A549 (cell line): ENCODE measurements around the gene CEND1. TPM values are rescaled to one million over a fixed set of nuclear protein-coding genes. Genes with fewer than 3 reads are reported as not detected.
A peak's percentile ranks its signal among the peaks of the same experiment; 100 is the strongest.

Source experiments
- ATAC-seq, 2 experiments: fragments of 200-7000 bp in 1 of 2; fragments of >200 bp in 1 of 2; cut with Nextera tagmentation in 1 of 2; cut with Tn5 transposase in 1 of 2; 3 replicates each; pipeline versions ENCODE4 v1.8.0 to v1.9.1; 2018 to 2020; ENCODE audit warnings: mild to moderate bottlenecking in 1 of 2, moderate library complexity in 1 of 2
- CTCF ChIA-PET: fragments of 300-600 bp; sonication (Branson Sonifier 250); formaldehyde crosslinking; extraction: SDS; loops from one replicate; lab custom pipeline; 2021; ENCODE audit warnings: antibody characterized with exemption, inconsistent platforms; lab: Yijun Ruan, JAX
- POLR2A ChIA-PET: fragments of 350-600 bp; formaldehyde crosslinking; extraction: SDS; loops from one replicate; lab custom pipeline; 2021; ENCODE audit warnings: antibody characterized with exemption, inconsistent platforms; lab: Yijun Ruan, JAX
- DNase-seq, 2 experiments: peaks; one replicate each; pipeline versions ENCODE4 v3.0.0 to v3.0.0-alpha.2; 2011 to 2016; ENCODE audit warnings: low read depth in 1 of 2, low spot score in 1 of 2
- FAIRE-seq: peaks from 2 replicates; lab custom pipeline; 2011; peaks lifted over from hg19 to GRCh38; lab: Jason Lieb, UNC
- H3K27ac ChIP-seq, 2 experiments: fragments of >200 bp; sonication (Bioruptor Twin); formaldehyde crosslinking; 3 replicates each; pipeline ENCODE4 v1.5.1; 2016 to 2017
- H3K4me1 ChIP-seq: fragments of >200 bp; sonication (Bioruptor Twin); formaldehyde crosslinking; 3 replicates; pipeline ENCODE4 v1.6.1; 2016
- H3K4me2 ChIP-seq: fragments of >200 bp; sonication (Bioruptor Twin); formaldehyde crosslinking; 3 replicates; pipeline ENCODE4 v1.6.1; 2016
- H3K4me3 ChIP-seq: fragments of >200 bp; sonication (Bioruptor Twin); formaldehyde crosslinking; 3 replicates; pipeline ENCODE4 v1.5.1; 2016
- H3K9me3 ChIP-seq: fragments of >200 bp; sonication (Bioruptor Twin); formaldehyde crosslinking; 3 replicates; pipeline ENCODE4 v1.6.1; 2016
- CBX8 ChIP-seq: fragments of 200-600 bp; sonication (generic); IDR thresholded peaks from 2 replicates; pipeline ENCODE4 v1.6.1; 2016
- CEBPB ChIP-seq, 2 experiments: fragments of >200 bp in 1 of 2; sonication (Bioruptor Twin) in 1 of 2; formaldehyde crosslinking in 1 of 2; IDR thresholded peaks; 2 replicates each; pipeline ENCODE4 v1.6.1; 2012 to 2016
- CHD2 ChIP-seq: fragments of 150-350 bp; IDR thresholded peaks from 2 replicates; pipeline ENCODE4 v1.6.1; 2014; ENCODE audit warnings: low read length; ENCODE audit not compliant: partially characterized antibody
- FOSB ChIP-seq: fragments of 250-450 bp; sonication (Bioruptor Pico); IDR thresholded peaks from 2 replicates; pipeline ENCODE4 v1.5.0; 2020; ENCODE audit warnings: mild to moderate bottlenecking, moderate library complexity
- FOSL2 ChIP-seq, 2 experiments: fragments of 450-650 bp in 1 of 2; fragments of >200 bp in 1 of 2; sonication (Bioruptor Twin) in 1 of 2; formaldehyde crosslinking; IDR thresholded peaks; 2 replicates each; pipeline versions ENCODE4 v1.5.0 to v1.6.1; 2016 to 2020; ENCODE audit warnings: mild to moderate bottlenecking in 1 of 2, moderate library complexity in 1 of 2
- FOXS1 ChIP-seq: fragments of 250-450 bp; sonication (Bioruptor Pico); IDR thresholded peaks from 2 replicates; pipeline ENCODE4 v1.5.0; 2020; ENCODE audit warnings: mild to moderate bottlenecking, moderate library complexity
- GATA3 ChIP-seq: IDR thresholded peaks from 2 replicates; pipeline ENCODE4 v1.6.1; 2012; ENCODE audit warnings: borderline replicate concordance
- HDAC2 ChIP-seq: fragments of 200-600 bp; sonication (generic); IDR thresholded peaks from 2 replicates; pipeline ENCODE4 v1.6.1; 2016
- HOXB13 ChIP-seq: fragments of 250-450 bp; sonication (Bioruptor Pico); IDR thresholded peaks from 2 replicates; pipeline ENCODE4 v1.5.0; 2020; ENCODE audit warnings: low read depth, mild to moderate bottlenecking, moderate library complexity
- HOXB5 ChIP-seq: fragments of 250-450 bp; sonication (Bioruptor Pico); IDR thresholded peaks from 2 replicates; pipeline ENCODE4 v1.5.0; 2020; ENCODE audit warnings: mild to moderate bottlenecking, moderate library complexity
- KDM1A ChIP-seq: fragments of 200-600 bp; sonication (generic); IDR thresholded peaks from 2 replicates; pipeline ENCODE4 v1.6.1; 2016; ENCODE audit warnings: low read depth, mild to moderate bottlenecking
- MYC ChIP-seq: IDR thresholded peaks from 2 replicates; pipeline ENCODE4 v1.6.1; 2012; ENCODE audit warnings: mild to moderate bottlenecking, inconsistent platforms, low read length, improper control_type of control experiment, borderline replicate concordance
- NR3C1 ChIP-seq: fragments of >200 bp; sonication (Bioruptor Twin); formaldehyde crosslinking; IDR thresholded peaks from 3 replicates; pipeline ENCODE4 v1.6.1; 2017
- POLR2A ChIP-seq: IDR thresholded peaks from 2 replicates; pipeline ENCODE4 v1.6.1; 2012; ENCODE audit warnings: mild to moderate bottlenecking, low read length
- SREBF2 ChIP-seq: fragments of 450-650 bp; IDR thresholded peaks from 2 replicates; pipeline ENCODE4 v1.6.1; 2014; ENCODE audit warnings: mild to moderate bottlenecking, moderate library complexity
- ZFP36 ChIP-seq: fragments of 450-650 bp; IDR thresholded peaks from 2 replicates; pipeline ENCODE4 v1.6.1; 2014; ENCODE audit warnings: borderline replicate concordance; ENCODE audit not compliant: partially characterized antibody
- ZNF302 ChIP-seq: fragments of 250-450 bp; sonication (Bioruptor Pico); IDR thresholded peaks from 2 replicates; pipeline ENCODE4 v1.9.0; 2021; ENCODE audit warnings: inconsistent platforms, mild to moderate bottlenecking, moderate library complexity
- WGBS: methylation state at CpG from one replicate; pipeline ENCODE4 v1.1.6; 2017; ENCODE audit errors: missing lambda C conversion rate; 5-methylcytosine and 5-hydroxymethylcytosine counted together
- polyA plus RNA-seq, 4 experiments: library from polyadenylated mRNA; depleted of rRNA in 3 of 4; stranded (reverse); fragments of >200 nt; fragmentation: RNase III in 1 of 4; extraction: RNeasy Plus Mini Kit Qiagen cat#74134 plus additional on column Dnase treatment in 1 of 4; gene quantifications; 2 replicates in 3 of 4; 3 replicates in 1 of 4; pipeline ENCODE4 v1.2.3, GENCODE V29; 2011 to 2017
- TF ChIP-seq, protein P1 (sequence below): fragments of 250-450 bp; sonication (Bioruptor Pico); IDR thresholded peaks from 2 replicates; pipeline ENCODE4 v1.5.0; 2021; ENCODE audit warnings: mild to moderate bottlenecking, moderate library complexity, borderline replicate concordance
- TF ChIP-seq, protein P2 (sequence below): fragments of 250-450 bp; sonication (Bioruptor Pico); IDR thresholded peaks from 2 replicates; pipeline ENCODE4 v1.5.0; 2020; ENCODE audit warnings: low read depth, mild to moderate bottlenecking, moderate library complexity
- TF ChIP-seq, protein P3 (sequence below): fragments of >200 bp; sonication (Bioruptor Twin); formaldehyde crosslinking; IDR thresholded peaks from 3 replicates; pipeline ENCODE4 v1.5.1; 2016

CEND1 gene
- polyA plus RNA-seq, 2 of the 4 experiments (the other 2 are of a cell fraction) = 1.0 TPM; not detected in 1

DNA sequence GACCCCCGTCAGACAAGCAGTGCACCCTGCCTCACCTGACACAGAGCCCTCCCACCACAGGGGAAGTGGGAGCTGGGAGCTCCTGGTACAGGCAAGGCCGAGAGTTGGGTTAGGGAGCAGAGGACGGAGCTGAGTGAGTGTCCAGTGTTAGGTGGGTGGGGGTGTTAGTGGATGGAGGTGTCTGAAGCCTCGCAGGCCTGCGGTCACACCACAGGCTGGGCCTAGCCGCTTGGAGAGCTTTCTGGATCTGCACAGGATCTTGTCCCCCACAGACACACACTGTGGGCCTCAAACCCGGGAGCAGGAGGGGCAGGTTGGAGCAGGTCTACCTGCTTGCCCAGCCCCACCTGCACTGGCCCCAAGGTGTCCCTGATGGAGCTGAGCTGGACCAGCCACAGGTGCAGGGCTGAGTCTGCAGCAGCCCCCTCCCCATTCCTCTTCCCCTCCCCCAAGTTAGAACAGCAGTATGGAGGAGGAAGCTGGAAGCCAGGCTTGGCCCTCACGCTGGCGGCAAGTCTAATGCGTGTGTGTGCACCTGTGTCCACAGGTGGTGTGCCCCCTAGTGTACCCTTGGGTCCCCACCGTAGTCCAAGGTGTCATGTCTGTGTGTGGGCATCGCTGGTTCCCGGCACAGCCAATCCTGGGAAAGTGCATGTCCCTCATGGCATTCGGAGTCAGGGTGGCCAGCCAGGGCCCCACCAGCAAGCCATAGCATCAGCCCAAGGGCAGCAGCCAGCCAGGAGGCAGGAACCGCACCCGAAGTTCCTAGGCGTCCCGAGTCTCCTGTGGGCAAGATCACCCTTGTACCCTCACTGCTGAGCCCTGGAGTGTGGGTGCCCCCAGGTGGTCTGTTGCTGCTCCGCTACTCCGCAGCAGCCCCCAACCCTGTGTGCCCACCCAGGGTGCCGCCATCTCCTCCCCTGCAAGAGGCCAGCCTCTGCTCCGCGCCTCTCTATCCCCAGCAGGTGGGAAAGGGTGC is 10.6 kb downstream of the CEND1 start:
- 97% methylated on average over 16 of the region's 23 CpGs for WGBS
- Histone ChIP-seq H3K9me3 (no peaks in the 10 kb centered on the region), H3K4me1 (peaks cover 29% of the 10 kb centered on the region), H3K27ac (no peak overlapping the region; a peak in 1 of 6 replicates), H3K4me3 (no peak overlapping the region), H3K4me2 (peak overlapping the region; percentile 95; the same call in 2 of the 3 replicates)
- ChIA-PET POLR2A (interaction anchor here (1.5 kb wide), 1 partner anchor 11 kb away, joined by 4 read pairs; the partner anchor contains the start of gene CEND1), CTCF (interaction anchor here (1.0 to 5.7 kb wide), 5 partner anchors 14 to 56 kb away, joined by 3 to 44 read pairs (median 3); no protein-coding TSS in a partner anchor)
- no peak for DNase-seq
- FAIRE-seq = no peak
- TF ChIP-seq SREBF2 (no peak), CHD2 (no peak), FOXS1 (no peak), HOXB5 (CRISPR knock-in tag) (no peak), KDM1A (no peak), POLR2A (no peak), ZFP36 (no peak), CEBPB (IDR thresholded peaks at IDR 0.05) (no peak), ZNF302 (CRISPR knock-in tag) (no peak), CBX8 (no peak), FOSL2 (IDR thresholded peaks at IDR 0.05) (no peak), FOSL2 (CRISPR knock-in tag; IDR thresholded peaks at IDR 0.05) (no peak), FOSB (no peak), HDAC2 (no peak), HOXB13 (no peak), GATA3 (no peak), NR3C1 (no peak), MYC (no peak)
- TF ChIP-seq, protein P1, sequence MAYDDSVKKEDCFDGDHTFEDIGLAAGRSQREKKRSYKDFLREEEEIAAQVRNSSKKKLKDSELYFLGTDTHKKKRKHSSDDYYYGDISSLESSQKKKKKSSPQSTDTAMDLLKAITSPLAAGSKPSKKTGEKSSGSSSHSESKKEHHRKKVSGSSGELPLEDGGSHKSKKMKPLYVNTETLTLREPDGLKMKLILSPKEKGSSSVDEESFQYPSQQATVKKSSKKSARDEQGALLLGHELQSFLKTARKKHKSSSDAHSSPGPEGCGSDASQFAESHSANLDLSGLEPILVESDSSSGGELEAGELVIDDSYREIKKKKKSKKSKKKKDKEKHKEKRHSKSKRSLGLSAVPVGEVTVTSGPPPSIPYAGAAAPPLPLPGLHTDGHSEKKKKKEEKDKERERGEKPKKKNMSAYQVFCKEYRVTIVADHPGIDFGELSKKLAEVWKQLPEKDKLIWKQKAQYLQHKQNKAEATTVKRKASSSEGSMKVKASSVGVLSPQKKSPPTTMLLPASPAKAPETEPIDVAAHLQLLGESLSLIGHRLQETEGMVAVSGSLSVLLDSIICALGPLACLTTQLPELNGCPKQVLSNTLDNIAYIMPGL (CRISPR knock-in tag) = no peak
- TF ChIP-seq, protein P2, sequence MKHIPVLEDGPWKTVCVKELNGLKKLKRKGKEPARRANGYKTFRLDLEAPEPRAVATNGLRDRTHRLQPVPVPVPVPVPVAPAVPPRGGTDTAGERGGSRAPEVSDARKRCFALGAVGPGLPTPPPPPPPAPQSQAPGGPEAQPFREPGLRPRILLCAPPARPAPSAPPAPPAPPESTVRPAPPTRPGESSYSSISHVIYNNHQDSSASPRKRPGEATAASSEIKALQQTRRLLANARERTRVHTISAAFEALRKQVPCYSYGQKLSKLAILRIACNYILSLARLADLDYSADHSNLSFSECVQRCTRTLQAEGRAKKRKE (CRISPR knock-in tag) = no peak
- TF ChIP-seq, protein P3, sequence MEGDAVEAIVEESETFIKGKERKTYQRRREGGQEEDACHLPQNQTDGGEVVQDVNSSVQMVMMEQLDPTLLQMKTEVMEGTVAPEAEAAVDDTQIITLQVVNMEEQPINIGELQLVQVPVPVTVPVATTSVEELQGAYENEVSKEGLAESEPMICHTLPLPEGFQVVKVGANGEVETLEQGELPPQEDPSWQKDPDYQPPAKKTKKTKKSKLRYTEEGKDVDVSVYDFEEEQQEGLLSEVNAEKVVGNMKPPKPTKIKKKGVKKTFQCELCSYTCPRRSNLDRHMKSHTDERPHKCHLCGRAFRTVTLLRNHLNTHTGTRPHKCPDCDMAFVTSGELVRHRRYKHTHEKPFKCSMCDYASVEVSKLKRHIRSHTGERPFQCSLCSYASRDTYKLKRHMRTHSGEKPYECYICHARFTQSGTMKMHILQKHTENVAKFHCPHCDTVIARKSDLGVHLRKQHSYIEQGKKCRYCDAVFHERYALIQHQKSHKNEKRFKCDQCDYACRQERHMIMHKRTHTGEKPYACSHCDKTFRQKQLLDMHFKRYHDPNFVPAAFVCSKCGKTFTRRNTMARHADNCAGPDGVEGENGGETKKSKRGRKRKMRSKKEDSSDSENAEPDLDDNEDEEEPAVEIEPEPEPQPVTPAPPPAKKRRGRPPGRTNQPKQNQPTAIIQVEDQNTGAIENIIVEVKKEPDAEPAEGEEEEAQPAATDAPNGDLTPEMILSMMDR = no peak
- ATAC-seq = no peak
